GM23338 (cell line): ENCODE measurements around the gene TBC1D9B. TPM values are rescaled to one million over a fixed set of nuclear protein-coding genes. Genes with fewer than 3 reads are reported as not detected.

Experiments used
- ATAC-seq: fragments of 200-7000 bp; cut with Tn5 transposase; 3 replicates; pipeline ENCODE4 v1.9.1; 2020
- DNase-seq: peaks from one replicate; pipeline ENCODE4 v3.0.0-alpha.2; 2015; ENCODE audit warnings: low spot score
- H2AFZ ChIP-seq: fragments of 200-600 bp; sonication (generic); 2 replicates; pipeline ENCODE4 v1.8.0; 2016; ENCODE audit warnings: antibody characterized with exemption, mild to moderate bottlenecking, moderate library complexity
- H3F3A ChIP-seq: fragments of 200-600 bp; sonication (generic); replicated peaks from 2 replicates; pipeline ENCODE4 v1.8.0; 2017; ENCODE audit warnings: antibody characterized with exemption, mixed run types, low read depth
- H3K27ac ChIP-seq: fragments of 200-600 bp; sonication (generic); 2 replicates; pipeline ENCODE4 v1.6.1; 2016; ENCODE audit warnings: low read depth
- H3K27me3 ChIP-seq: fragments of 200-600 bp; sonication (generic); 2 replicates; pipeline ENCODE4 v1.8.0; 2016; ENCODE audit warnings: mild to moderate bottlenecking, mixed run types, moderate library complexity; ENCODE audit not compliant: insufficient read depth
- H3K36me3 ChIP-seq: fragments of 200-600 bp; sonication (generic); 2 replicates; pipeline ENCODE4 v1.8.0; 2016; ENCODE audit warnings: mild to moderate bottlenecking; ENCODE audit not compliant: insufficient read depth
- H3K4me1 ChIP-seq: fragments of 200-600 bp; sonication (generic); 2 replicates; pipeline ENCODE4 v1.8.0; 2016; ENCODE audit warnings: mild to moderate bottlenecking, moderate library complexity; ENCODE audit not compliant: insufficient read depth
- H3K4me2 ChIP-seq: fragments of 200-600 bp; sonication (generic); 2 replicates; pipeline ENCODE4 v1.7.1; 2017; ENCODE audit warnings: mixed run types
- H3K4me3 ChIP-seq: fragments of 200-600 bp; sonication (generic); 2 replicates; pipeline ENCODE4 v1.6.1; 2016; ENCODE audit warnings: mixed run types
- H3K79me2 ChIP-seq: fragments of 200-600 bp; sonication (generic); replicated peaks from 2 replicates; pipeline ENCODE4 v1.8.0; 2017; ENCODE audit warnings: mild to moderate bottlenecking; ENCODE audit not compliant: insufficient read depth
- H3K9me2 ChIP-seq: fragments of 200-600 bp; sonication (generic); 2 replicates; pipeline ENCODE4 v1.8.0; 2017; ENCODE audit not compliant: insufficient read depth
- H4K20me1 ChIP-seq: fragments of 200-600 bp; sonication (generic); replicated peaks from 2 replicates; pipeline ENCODE4 v1.8.0; 2017; ENCODE audit warnings: mild to moderate bottlenecking; ENCODE audit not compliant: insufficient read depth
- H3K27ac Mint-ChIP-seq: 2 replicates; pipeline ENCODE4 v1.8.0; 2020; ENCODE audit warnings: inconsistent platforms, mild to moderate bottlenecking, moderate library complexity, mixed read lengths
- H3K27me3 Mint-ChIP-seq: 3 replicates; pipeline ENCODE4 v1.8.0; 2022; ENCODE audit warnings: low read depth, mild to moderate bottlenecking, moderate library complexity, mixed read lengths, inconsistent platforms; ENCODE audit not compliant: insufficient read depth, poor library complexity
- H3K36me3 Mint-ChIP-seq: 3 replicates; pipeline ENCODE4 v1.8.0; 2021; ENCODE audit warnings: low read depth, mild to moderate bottlenecking, inconsistent platforms, moderate library complexity, mixed read lengths
- H3K4me1 Mint-ChIP-seq: 3 replicates; pipeline ENCODE4 v1.8.0; 2020; ENCODE audit warnings: mild to moderate bottlenecking, inconsistent platforms, mixed read lengths
- H3K4me3 Mint-ChIP-seq: 3 replicates; pipeline ENCODE4 v1.8.0; 2021; ENCODE audit warnings: moderate library complexity, mild to moderate bottlenecking, inconsistent platforms, mixed read lengths
- H3K9me3 Mint-ChIP-seq: 3 replicates; pipeline ENCODE4 v1.8.0; 2020; ENCODE audit warnings: moderate library complexity, mild to moderate bottlenecking, inconsistent platforms, mixed read lengths
- CREB1 ChIP-seq: fragments of 250-450 bp; sonication (Bioruptor Pico); IDR thresholded peaks from 2 replicates; pipeline ENCODE4 v1.5.0; 2020; ENCODE audit warnings: low read depth, mild to moderate bottlenecking, moderate library complexity
- CTCF ChIP-seq, 2 experiments: fragments of 200-600 bp in 1 of 2; sonication (generic) in 1 of 2; conservative IDR thresholded peaks; 2 replicates each; pipeline versions ENCODE4 v1.5.1 to v1.6.1; 2016 to 2017; ENCODE audit warnings: antibody characterized with exemption in 2 of 2, low read depth in 2 of 2, mild to moderate bottlenecking in 2 of 2, moderate library complexity in 1 of 2
- ETS1 ChIP-seq: IDR thresholded peaks from 2 replicates; pipeline ENCODE4 v1.6.1; 2016; ENCODE audit warnings: antibody characterized with exemption
- EZH2 ChIP-seq: fragments of 200-600 bp; sonication (generic); IDR thresholded peaks from one replicate; pipeline ENCODE4 v1.8.0; 2017; ENCODE audit warnings: antibody characterized with exemption, mild to moderate bottlenecking, low read depth; ENCODE audit not compliant: unreplicated experiment
- EZH2phosphoT487 ChIP-seq: fragments of 200-600 bp; sonication (generic); IDR thresholded peaks from one replicate; pipeline ENCODE4 v1.8.1; 2018; ENCODE audit warnings: antibody characterized with exemption; ENCODE audit not compliant: unreplicated experiment
- JUNB ChIP-seq: IDR thresholded peaks from one replicate; pipeline ENCODE4 v1.6.1; 2016; ENCODE audit warnings: antibody characterized with exemption; ENCODE audit not compliant: unreplicated experiment
- NANOG ChIP-seq: IDR thresholded peaks from 2 replicates; pipeline ENCODE4 v1.6.1; 2016; ENCODE audit warnings: antibody characterized with exemption, borderline replicate concordance
- POLR2AphosphoS5 ChIP-seq: IDR thresholded peaks from 2 replicates; pipeline ENCODE4 v1.6.1; 2016; ENCODE audit warnings: antibody characterized with exemption, low read depth
- REST ChIP-seq: IDR thresholded peaks from one replicate; pipeline ENCODE4 v1.6.1; 2018; ENCODE audit warnings: antibody characterized with exemption; ENCODE audit not compliant: unreplicated experiment
- STAT1 ChIP-seq: IDR thresholded peaks from one replicate; pipeline ENCODE4 v1.6.1; 2016; ENCODE audit warnings: antibody characterized with exemption; ENCODE audit not compliant: unreplicated experiment
- ZNF114 ChIP-seq: fragments of 250-450 bp; sonication (Bioruptor Pico); IDR thresholded peaks from 2 replicates; pipeline ENCODE4 v1.5.0; 2020; ENCODE audit warnings: mild to moderate bottlenecking, moderate library complexity
- ZNF331 ChIP-seq: fragments of 250-450 bp; sonication (Bioruptor Pico); IDR thresholded peaks from 2 replicates; pipeline ENCODE4 v1.5.0; 2020; ENCODE audit warnings: low read depth, mild to moderate bottlenecking, moderate library complexity
- ZNF462 ChIP-seq: fragments of 250-450 bp; sonication (Bioruptor Pico); IDR thresholded peaks from 2 replicates; pipeline ENCODE4 v1.5.0; 2020; ENCODE audit warnings: mild to moderate bottlenecking, moderate library complexity
- polyA plus RNA-seq: library from polyadenylated mRNA; unstranded; fragments of >200 nt; fragmentation: Nextera tagmentation; extraction: Ambion mirVana; gene quantifications from 2 replicates; pipeline ENCODE4 v1.2.1, GENCODE V29; 2016
- total RNA-seq: library from RNA; depleted of rRNA; stranded (reverse); fragments of >200 nt; shearing (Covaris generic); gene quantifications from 2 replicates; pipeline ENCODE4 v1.2.3, GENCODE V29; 2014

The TBC1D9B gene
- total and polyA plus RNA-seq, 2 experiments from 2014 or later: 19.0 to 38.0 TPM

- no peaks in the 10 kb centered on the region for H3K9me2 ChIP-seq
- H3K27ac Mint-ChIP-seq: no peak overlapping the region
- H3K36me3 Mint-ChIP-seq: peaks cover 22% of the 10 kb centered on the region
- peaks cover 16% of the 10 kb centered on the region for H3K27me3 Mint-ChIP-seq
- no peak overlapping the region for H3K4me3 Mint-ChIP-seq
- H3K36me3 ChIP-seq: peaks cover 16% of the 10 kb centered on the region
- H3K79me2 ChIP-seq: peaks cover 36% of the 10 kb centered on the region
- no peaks in the 10 kb centered on the region for H3K9me3 Mint-ChIP-seq
- H2AFZ ChIP-seq: no peak overlapping the region
- ATAC-seq (no peak), DNase-seq (no peak)
- H3F3A ChIP-seq: peaks cover 6% of the 10 kb centered on the region; the same call in 1 of the 2 replicates
- no peak overlapping the region for H3K4me2 ChIP-seq
- no peaks in the 10 kb centered on the region for H3K27me3 ChIP-seq
- H3K4me1 ChIP-seq: no peaks in the 10 kb centered on the region
- no peak overlapping the region for H3K4me3 ChIP-seq
- H3K4me1 Mint-ChIP-seq: peaks cover 12% of the 10 kb centered on the region; the same call in 2 of the 3 replicates
- 0 out of 2 replicates have a peak overlapping the region, but pooled peaks have one; percentile 26 for H3K27ac ChIP-seq
- no peak for TF ChIP-seq ZNF331
- no peak for TF ChIP-seq REST
- no peak for TF ChIP-seq CTCF (conservative IDR thresholded peaks at IDR 0.05; ENCODE audit: low read depth in 2 of 2)
- TF ChIP-seq ZNF114 (CRISPR knock-in tag): no peak
- no peak for TF ChIP-seq ETS1
- no peak for TF ChIP-seq EZH2
- TF ChIP-seq STAT1: no peak
- TF ChIP-seq CREB1 (CRISPR knock-in tag): no peak
- no peak for TF ChIP-seq NANOG
- no peak for TF ChIP-seq POLR2AphosphoS5
- TF ChIP-seq EZH2phosphoT487: no peak
- no peak for TF ChIP-seq JUNB
- no peak for TF ChIP-seq ZNF462 (CRISPR knock-in tag)
- peaks cover 9% of the 10 kb centered on the region; the same call in 1 of the 2 replicates for H4K20me1 ChIP-seq
Measured at GRCh38 chr5:179852993-179853547, 54.6 kb downstream of the TBC1D9B start.
